IPS DF 19.7 (cell line): Measurements from ENCODE around the gene PPP1R7.

Experiments used
- DNase-seq: peaks from one replicate; pipeline ENCODE4 v3.0.0-alpha.2; 2013; ENCODE audit warnings: low read depth, low spot score

Gene PPP1R7

DNA sequence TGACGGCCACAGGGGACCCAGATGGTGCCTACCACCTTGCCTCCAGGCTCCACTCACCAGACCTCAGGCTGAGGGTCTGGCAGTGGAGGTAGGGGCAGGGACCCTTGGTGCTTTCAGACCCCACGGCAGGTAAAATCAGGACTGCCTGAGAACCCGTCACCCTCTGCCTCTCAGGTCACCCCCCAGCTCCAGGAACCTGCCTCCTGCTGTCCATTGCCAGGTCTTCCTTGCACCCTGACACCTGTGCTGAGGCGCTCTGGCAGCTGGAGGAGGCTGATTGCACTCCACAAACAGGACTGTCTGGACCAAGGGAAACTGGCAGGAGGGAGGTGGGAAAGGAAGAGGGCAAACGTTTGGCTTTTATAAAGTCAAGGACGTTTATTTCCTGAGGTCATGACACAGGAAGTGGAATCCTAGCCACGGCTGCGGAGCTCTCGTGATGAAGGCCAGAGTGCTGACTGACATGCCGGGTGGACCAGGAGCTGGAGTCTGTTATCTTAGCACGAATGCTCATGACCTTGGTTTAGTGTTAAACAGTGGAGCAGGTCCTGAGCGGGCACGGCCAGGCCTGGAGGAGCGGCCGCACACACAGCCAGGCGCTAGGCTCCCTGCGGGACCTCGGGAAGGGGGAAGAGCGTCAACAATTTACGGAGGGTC, 78.7 kb downstream of the PPP1R7 start:
- DNase-seq, result no peak

- no peak for DNase-seq
Observed at GRCh38 chr2:241229563-241230401, 79.5 kb downstream of the PPP1R7 start.

GRCh38 chr2:241230435-241230834, 80.2 kb downstream of the PPP1R7 start:
- DNase-seq, result no peak

DNA sequence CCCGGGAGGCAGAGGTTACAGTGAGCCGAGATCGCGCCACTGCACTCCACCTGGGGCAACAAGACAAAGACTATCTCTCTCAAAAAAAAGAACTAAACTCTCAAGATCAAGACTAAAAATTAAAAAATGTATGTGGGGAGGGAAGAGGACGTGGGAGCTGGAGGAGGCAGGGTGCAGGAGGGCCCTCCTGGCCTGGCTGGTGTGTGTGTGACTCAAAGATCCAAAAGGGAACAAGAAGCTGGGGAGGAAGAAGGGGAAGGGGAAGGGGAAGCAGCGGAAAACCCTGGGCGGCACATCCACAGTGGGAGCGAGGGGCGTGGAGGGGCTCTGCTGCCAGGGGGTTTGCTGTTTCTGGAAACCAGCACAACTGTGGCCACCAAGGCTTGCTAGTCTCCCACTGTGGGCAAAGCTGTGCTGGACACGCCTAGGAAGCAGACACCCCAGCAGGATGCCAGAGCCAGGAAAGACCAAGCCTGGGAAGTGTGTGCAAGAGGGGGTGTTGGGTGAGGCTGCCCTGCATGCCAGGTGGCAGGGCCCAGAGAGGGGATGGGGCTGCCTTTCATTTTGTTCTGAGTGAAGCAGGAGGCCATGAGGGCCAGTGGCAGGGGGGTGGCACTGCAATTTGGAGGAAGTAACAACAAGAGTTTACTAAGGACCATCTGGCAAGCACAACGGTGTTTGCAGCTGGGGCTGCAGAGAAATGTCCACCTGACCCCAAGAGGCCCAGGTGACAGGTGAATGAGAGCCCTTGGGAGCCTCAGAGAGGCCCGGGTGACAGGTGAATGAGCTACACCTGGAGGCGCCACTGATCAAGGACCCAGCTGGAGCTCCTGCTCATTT, 82.7 kb downstream of the PPP1R7 start:
- DNase-seq, result no peak
